SU-DHL-6 (cell line): ENCODE data around the gene SERPINI1.

Experiments used
- H2AFZ ChIP-seq: fragments of 200-600 bp; sonication (generic); 2 replicates; pipeline ENCODE4 v1.6.1; 2014; ENCODE audit warnings: low read depth, mild to moderate bottlenecking, moderate library complexity, mixed read lengths, antibody characterized with exemption, low read length; ENCODE audit not compliant: severe bottlenecking
- H3F3A ChIP-seq: fragments of 200-600 bp; shearing (Covaris generic); 2 replicates; pipeline ENCODE4 v1.6.0; 2016; ENCODE audit warnings: antibody characterized with exemption, mild to moderate bottlenecking; ENCODE audit not compliant: insufficient read depth
- H3K27ac ChIP-seq: fragments of 200-600 bp; sonication (generic); 2 replicates; pipeline ENCODE4 v1.5.1; 2016; ENCODE audit warnings: low read depth, mild to moderate bottlenecking, low read length, moderate library complexity, mixed read lengths
- H3K27me3 ChIP-seq: fragments of 200-600 bp; sonication (generic), shearing (Covaris generic); 2 replicates; pipeline ENCODE4 v1.6.0; 2014; ENCODE audit warnings: mild to moderate bottlenecking, low read length
- H3K36me3 ChIP-seq: fragments of 200-600 bp; sonication (generic); 2 replicates; pipeline ENCODE4 v1.6.1; 2014; ENCODE audit warnings: mild to moderate bottlenecking, low read length, mixed read lengths
- H3K4me2 ChIP-seq: fragments of 300-600, 200-600 bp; shearing (Covaris generic), sonication (generic); 2 replicates; pipeline ENCODE4 v1.6.0; 2014; ENCODE audit warnings: low read length, low read depth, mild to moderate bottlenecking; ENCODE audit not compliant: poor library complexity, severe bottlenecking
- H3K4me3 ChIP-seq: fragments of 200-600 bp; sonication (generic); 2 replicates; pipeline ENCODE4 v1.5.1; 2014; ENCODE audit warnings: antibody characterized with exemption, low read length, mild to moderate bottlenecking, mixed read lengths; ENCODE audit not compliant: insufficient read depth, poor library complexity, severe bottlenecking
- H3K79me2 ChIP-seq: fragments of 200-600 bp; sonication (generic); 2 replicates; pipeline ENCODE4 v1.6.1; 2014; ENCODE audit warnings: mild to moderate bottlenecking, low read length, moderate library complexity; ENCODE audit not compliant: insufficient read depth
- H3K9ac ChIP-seq: fragments of 200-600 bp; sonication (generic); 2 replicates; pipeline ENCODE4 v1.7.0; 2014; ENCODE audit warnings: mild to moderate bottlenecking, low read length
- H3K9me2 ChIP-seq: fragments of 200-600 bp; sonication (generic); replicated peaks from 2 replicates; pipeline ENCODE4 v1.6.1; 2014; ENCODE audit warnings: low read length; ENCODE audit not compliant: insufficient read depth
- H3K9me3 ChIP-seq: fragments of 200-600 bp; sonication (generic); 2 replicates; pipeline ENCODE4 v1.6.1; 2014; ENCODE audit warnings: low read length, mixed read lengths; ENCODE audit not compliant: insufficient read depth
- H4K20me1 ChIP-seq: fragments of 200-600 bp; sonication (generic); 2 replicates; pipeline ENCODE4 v1.6.1; 2014; ENCODE audit warnings: low read depth, mild to moderate bottlenecking, antibody characterized with exemption, low read length, moderate library complexity, mixed read lengths
- CTCF ChIP-seq: fragments of 200-600 bp; sonication (generic); IDR thresholded peaks from one replicate; pipeline ENCODE4 v1.5.1; 2017; ENCODE audit warnings: antibody characterized with exemption, mild to moderate bottlenecking, low read length, moderate library complexity; ENCODE audit not compliant: insufficient read depth, poor library complexity, severe bottlenecking
- EZH2phosphoT487 ChIP-seq: fragments of 200-600 bp; sonication (generic), shearing (Covaris generic); conservative IDR thresholded peaks from 2 replicates; pipeline ENCODE4 v1.6.1; 2018; ENCODE audit warnings: mild to moderate bottlenecking, antibody characterized with exemption, low read length, moderate library complexity, mixed read lengths

SERPINI1 gene

GRCh38 chr3:167735233-167736138 lies at the start of gene SERPINI1:
SERPINI1 (plus strand) TSS chr3:167735721; CDS start chr3:167789129, 53,408 bp downstream.
- Histone ChIP-seq H3K27ac (peak within 1 kb of the TSS; percentile 92), H3K9me2 (no peaks in the 10 kb centered on the region), H3K9ac (peak within 1 kb of the TSS; percentile 77), H4K20me1 (peaks cover 20% of the 10 kb centered on the region), H3K27me3 (no peaks in the 10 kb centered on the region), H3K4me2 (peak within 1 kb of the TSS; percentile 88), H3K36me3 (0 out of 2 replicates have a peak, but pooled peaks cover 4% of the 10 kb centered on the region), H3K79me2 (peaks cover 80% of the 10 kb centered on the region), H3K4me3 (peak within 1 kb of the TSS; percentile 84), H2AFZ (peak within 1 kb of the TSS; percentile 65), H3F3A (peaks cover 19% of the 10 kb centered on the region), H3K9me3 (no peaks in the 10 kb centered on the region)
- TF ChIP-seq EZH2phosphoT487, result no peak
- TF ChIP-seq CTCF, result no peak

GRCh38 chr3:167691366-167691765 lies 44.2 kb upstream of the SERPINI1 start:
- H2AFZ ChIP-seq, result no peak overlapping the region
- no peaks in the 10 kb centered on the region for H3K79me2 ChIP-seq
- peaks cover 33% of the 10 kb centered on the region for H3K36me3 ChIP-seq
- H3K27me3 ChIP-seq, result no peaks in the 10 kb centered on the region
- no peaks in the 10 kb centered on the region for H3K9me3 ChIP-seq
- TF ChIP-seq EZH2phosphoT487, result no peak
- no peak for TF ChIP-seq CTCF
- peaks cover 6% of the 10 kb centered on the region for H3F3A ChIP-seq
- no peaks in the 10 kb centered on the region for H4K20me1 ChIP-seq
- no peak overlapping the region for H3K9ac ChIP-seq
- no peak overlapping the region for H3K4me3 ChIP-seq
- H3K27ac ChIP-seq, result peak overlapping the region; percentile 25; the same call in 1 of the 2 replicates
- H3K9me2 ChIP-seq, result no peaks in the 10 kb centered on the region
- H3K4me2 ChIP-seq, result peak overlapping the region; percentile 30

GRCh38 chr3:167694121-167694520 lies 41.4 kb upstream of the SERPINI1 start:
- Histone ChIP-seq H3K9me2 (no peaks in the 10 kb centered on the region), H3K27ac (no peak overlapping the region), H3K9me3 (no peaks in the 10 kb centered on the region), H4K20me1 (no peaks in the 10 kb centered on the region), H3K36me3 (peaks cover 33% of the 10 kb centered on the region), H3K4me2 (no peak overlapping the region), H3K4me3 (no peak overlapping the region), H3K27me3 (no peaks in the 10 kb centered on the region), H3K9ac (no peak overlapping the region), H3F3A (no peaks in the 10 kb centered on the region), H3K79me2 (no peaks in the 10 kb centered on the region), H2AFZ (no peak overlapping the region)
- no peak for TF ChIP-seq CTCF
- TF ChIP-seq EZH2phosphoT487, result no peak
